ENCODE measurements around the gene NFIB.

Gene NFIB

DNA sequence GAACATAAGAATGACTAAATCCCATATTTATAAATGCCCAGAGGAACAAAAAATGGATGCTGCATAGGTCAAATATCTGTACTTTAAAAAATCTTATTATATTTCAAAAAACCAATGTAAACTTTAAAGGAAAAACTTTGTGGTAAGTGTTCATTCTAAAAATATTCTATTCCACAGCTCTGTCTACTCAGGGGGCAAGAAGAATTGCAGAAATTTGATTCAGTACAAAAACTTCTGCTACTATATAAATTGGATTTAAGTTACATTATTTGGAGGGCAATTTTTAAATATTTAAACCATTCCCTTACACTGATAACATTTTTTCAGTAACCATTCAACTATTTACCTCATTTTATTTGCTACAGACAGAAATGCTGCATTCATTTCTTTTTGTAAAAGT, 32.1 kb downstream of the NFIB start:
- Histone ChIP-seq H3K4me1 (ENCODE audit: insufficient read depth, low read length, poor library complexity, severe bottlenecking) (no peaks in the 10 kb centered on the region), H3K4me3 (ENCODE audit: low read length, poor library complexity, severe bottlenecking) (no peak overlapping the region), H2AFZ (ENCODE audit: low read length) (no peak overlapping the region), H3K79me2 (ENCODE audit: insufficient read depth, low read length) (no peaks in the 10 kb centered on the region), H3K9me3 (ENCODE audit: insufficient read depth, low read depth, low read length) (no peaks in the 10 kb centered on the region), H3K9me2 (replicated peaks; ENCODE audit: low read depth, low read length) (no peaks in the 10 kb centered on the region), H4K20me1 (ENCODE audit: insufficient read depth, low read length, poor library complexity, severe bottlenecking) (no peaks in the 10 kb centered on the region), H3F3A (ENCODE audit: low read depth) (no peaks in the 10 kb centered on the region), H3K27me3 (ENCODE audit: insufficient read depth, low read length, poor library complexity, severe bottlenecking) (peaks cover 46% of the 10 kb centered on the region), H3K4me2 (ENCODE audit: low read depth, low read length, poor library complexity, severe bottlenecking) (no peak overlapping the region), H3K9ac (ENCODE audit: low read depth, low read length, poor library complexity, severe bottlenecking) (no peak overlapping the region), H3K36me3 (ENCODE audit: insufficient read depth, low read length) (no peaks in the 10 kb centered on the region)
- TF ChIP-seq, protein P1, sequence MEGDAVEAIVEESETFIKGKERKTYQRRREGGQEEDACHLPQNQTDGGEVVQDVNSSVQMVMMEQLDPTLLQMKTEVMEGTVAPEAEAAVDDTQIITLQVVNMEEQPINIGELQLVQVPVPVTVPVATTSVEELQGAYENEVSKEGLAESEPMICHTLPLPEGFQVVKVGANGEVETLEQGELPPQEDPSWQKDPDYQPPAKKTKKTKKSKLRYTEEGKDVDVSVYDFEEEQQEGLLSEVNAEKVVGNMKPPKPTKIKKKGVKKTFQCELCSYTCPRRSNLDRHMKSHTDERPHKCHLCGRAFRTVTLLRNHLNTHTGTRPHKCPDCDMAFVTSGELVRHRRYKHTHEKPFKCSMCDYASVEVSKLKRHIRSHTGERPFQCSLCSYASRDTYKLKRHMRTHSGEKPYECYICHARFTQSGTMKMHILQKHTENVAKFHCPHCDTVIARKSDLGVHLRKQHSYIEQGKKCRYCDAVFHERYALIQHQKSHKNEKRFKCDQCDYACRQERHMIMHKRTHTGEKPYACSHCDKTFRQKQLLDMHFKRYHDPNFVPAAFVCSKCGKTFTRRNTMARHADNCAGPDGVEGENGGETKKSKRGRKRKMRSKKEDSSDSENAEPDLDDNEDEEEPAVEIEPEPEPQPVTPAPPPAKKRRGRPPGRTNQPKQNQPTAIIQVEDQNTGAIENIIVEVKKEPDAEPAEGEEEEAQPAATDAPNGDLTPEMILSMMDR (conservative IDR thresholded peaks at IDR 0.05; ENCODE audit: low read length): no peak
- TF ChIP-seq EZH2phosphoT487 (IDR thresholded peaks at IDR 0.05; ENCODE audit: borderline replicate concordance): no peak

DNA sequence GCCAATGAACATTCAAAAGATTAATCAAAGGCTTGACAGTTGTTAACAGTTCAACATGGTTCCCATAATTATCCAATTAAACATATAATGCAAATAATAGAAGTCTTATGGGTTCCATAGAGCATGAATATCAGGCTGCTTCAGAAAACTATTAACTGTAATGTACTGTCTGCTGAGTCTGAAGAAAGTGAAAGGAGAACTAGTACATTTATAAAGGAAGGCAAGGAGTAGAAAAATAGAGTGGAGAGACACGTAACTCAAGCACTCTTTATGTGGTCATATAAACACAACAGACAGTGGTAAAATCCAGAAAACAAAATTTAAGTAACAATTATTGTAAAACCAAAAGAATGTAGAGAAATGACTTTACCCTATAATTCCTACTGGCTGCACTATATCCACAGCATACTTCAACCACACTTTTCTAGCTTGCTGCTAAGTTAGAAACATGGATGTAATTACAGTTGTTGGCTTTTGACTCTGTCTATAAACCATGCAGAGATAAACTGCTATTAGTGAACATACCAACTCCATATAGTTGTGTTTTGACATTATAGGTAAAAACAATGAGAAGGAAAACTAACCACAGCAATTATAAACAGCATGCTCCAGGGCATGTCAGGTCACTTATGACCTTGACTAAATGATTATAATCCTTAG, 32.7 kb downstream of the NFIB start:
- no peaks in the 10 kb centered on the region for H3K79me2 ChIP-seq (ENCODE audit: insufficient read depth, low read length)
- no peak overlapping the region for H3K9ac ChIP-seq (ENCODE audit: low read depth, low read length, poor library complexity, severe bottlenecking)
- no peaks in the 10 kb centered on the region for H3F3A ChIP-seq (ENCODE audit: low read depth)
- no peaks in the 10 kb centered on the region for H4K20me1 ChIP-seq (ENCODE audit: insufficient read depth, low read length, poor library complexity, severe bottlenecking)
- no peak overlapping the region for H2AFZ ChIP-seq (ENCODE audit: low read length)
- peaks cover 52% of the 10 kb centered on the region for H3K27me3 ChIP-seq (ENCODE audit: insufficient read depth, low read length, poor library complexity, severe bottlenecking)
- TF ChIP-seq, protein P1 (conservative IDR thresholded peaks at IDR 0.05; ENCODE audit: low read length): no peak
- TF ChIP-seq EZH2phosphoT487 (IDR thresholded peaks at IDR 0.05; ENCODE audit: borderline replicate concordance): no peak
- no peaks in the 10 kb centered on the region for H3K9me2 ChIP-seq (replicated peaks; ENCODE audit: low read depth, low read length)
- no peak overlapping the region for H3K4me3 ChIP-seq (ENCODE audit: low read length, poor library complexity, severe bottlenecking)
- H3K4me2 ChIP-seq (ENCODE audit: low read depth, low read length, poor library complexity, severe bottlenecking): no peak overlapping the region
- H3K9me3 ChIP-seq (ENCODE audit: insufficient read depth, low read depth, low read length): no peaks in the 10 kb centered on the region
- no peaks in the 10 kb centered on the region for H3K4me1 ChIP-seq (ENCODE audit: insufficient read depth, low read length, poor library complexity, severe bottlenecking)
- H3K36me3 ChIP-seq (ENCODE audit: insufficient read depth, low read length): no peaks in the 10 kb centered on the region

DNA sequence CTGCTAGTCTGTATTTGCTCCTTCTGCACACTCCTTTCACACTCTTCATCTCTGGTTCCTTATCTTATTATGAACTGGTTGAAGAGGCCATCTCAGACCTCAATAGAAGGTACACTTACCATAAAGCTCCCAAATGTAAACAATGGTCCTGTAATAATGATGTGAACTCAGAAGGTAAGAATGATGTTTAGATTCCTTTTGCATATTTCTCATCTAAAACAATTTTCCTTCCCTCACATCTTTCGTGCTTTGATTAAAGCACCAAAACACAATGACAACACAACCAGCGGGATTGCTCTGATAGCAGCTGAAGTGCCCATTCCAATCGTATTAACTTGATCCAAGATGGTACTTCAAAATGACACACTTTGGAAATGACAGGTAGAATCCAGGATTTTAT, 34.3 kb downstream of the NFIB start:
- Histone ChIP-seq H4K20me1 (ENCODE audit: insufficient read depth, low read length, poor library complexity, severe bottlenecking) (no peaks in the 10 kb centered on the region), H3K27me3 (ENCODE audit: insufficient read depth, low read length, poor library complexity, severe bottlenecking) (peaks cover 65% of the 10 kb centered on the region), H2AFZ (ENCODE audit: low read length) (no peak overlapping the region), H3K9ac (ENCODE audit: low read depth, low read length, poor library complexity, severe bottlenecking) (no peak overlapping the region), H3K4me1 (ENCODE audit: insufficient read depth, low read length, poor library complexity, severe bottlenecking) (no peaks in the 10 kb centered on the region), H3K4me3 (ENCODE audit: low read length, poor library complexity, severe bottlenecking) (no peak overlapping the region), H3K79me2 (ENCODE audit: insufficient read depth, low read length) (no peaks in the 10 kb centered on the region), H3K9me3 (ENCODE audit: insufficient read depth, low read depth, low read length) (no peaks in the 10 kb centered on the region), H3K36me3 (ENCODE audit: insufficient read depth, low read length) (no peaks in the 10 kb centered on the region), H3K4me2 (ENCODE audit: low read depth, low read length, poor library complexity, severe bottlenecking) (no peak overlapping the region), H3F3A (ENCODE audit: low read depth) (no peaks in the 10 kb centered on the region), H3K9me2 (replicated peaks; ENCODE audit: low read depth, low read length) (no peaks in the 10 kb centered on the region)
- TF ChIP-seq, protein P1 (conservative IDR thresholded peaks at IDR 0.05; ENCODE audit: low read length): no peak
- TF ChIP-seq EZH2phosphoT487 (IDR thresholded peaks at IDR 0.05; ENCODE audit: borderline replicate concordance): no peak
